SK-N-SH treated with all-trans-retinoic acid at 6 μM for 48 hours (cell line): ENCODE data around the gene PLPP6.

Experiments
- ARNTL ChIP-seq: fragments of 450-650 bp; formaldehyde crosslinking; IDR thresholded peaks from 2 replicates; pipeline ENCODE4 v1.5.0; 2020; ENCODE audit warnings: low read depth, mild to moderate bottlenecking, moderate library complexity, borderline replicate concordance
- BACH2 ChIP-seq: fragments of 250-450 bp; sonication (Bioruptor Pico); IDR thresholded peaks from 2 replicates; pipeline ENCODE4 v1.9.0; 2021; ENCODE audit warnings: mild to moderate bottlenecking, borderline replicate concordance
- ESRRG ChIP-seq: fragments of 250-450 bp; sonication (Bioruptor Pico); IDR thresholded peaks from 2 replicates; pipeline ENCODE4 v1.6.1; 2021; ENCODE audit warnings: mild to moderate bottlenecking
- ISL1 ChIP-seq: fragments of 250-450 bp; sonication (Bioruptor Pico); IDR thresholded peaks from 2 replicates; pipeline ENCODE4 v2.1.2; 2022; ENCODE audit warnings: mild to moderate bottlenecking, moderate library complexity
- RARB ChIP-seq: fragments of 250-450 bp; sonication (Bioruptor Pico); IDR thresholded peaks from 2 replicates; pipeline ENCODE4 v1.8.0; 2021; ENCODE audit warnings: mild to moderate bottlenecking, moderate library complexity
- TCF4 ChIP-seq: fragments of 250-450 bp; sonication (Bioruptor Pico); IDR thresholded peaks from 2 replicates; pipeline ENCODE4 v1.8.0; 2021; ENCODE audit warnings: mild to moderate bottlenecking, moderate library complexity, borderline replicate concordance
- TOX ChIP-seq: fragments of 250-450 bp; sonication (Bioruptor Pico); IDR thresholded peaks from 2 replicates; pipeline ENCODE4 v1.8.0; 2021; ENCODE audit warnings: mild to moderate bottlenecking, moderate library complexity, borderline replicate concordance
- ZC3H10 ChIP-seq: fragments of 250-450 bp; sonication (Bioruptor Pico); IDR thresholded peaks from 2 replicates; pipeline ENCODE4 v1.5.1; 2021; ENCODE audit warnings: mild to moderate bottlenecking, moderate library complexity
- ZFP3 ChIP-seq: fragments of 250-450 bp; sonication (Bioruptor Pico); IDR thresholded peaks from 2 replicates; pipeline ENCODE4 v1.5.0; 2020; ENCODE audit warnings: mild to moderate bottlenecking, moderate library complexity
- ZFP30 ChIP-seq: fragments of 450-650 bp; formaldehyde crosslinking; IDR thresholded peaks from 2 replicates; pipeline ENCODE4 v1.5.0; 2022; ENCODE audit warnings: mild to moderate bottlenecking, moderate library complexity
- TF ChIP-seq, protein P1 (sequence below): fragments of 250-450 bp; sonication (Bioruptor Pico); IDR thresholded peaks from 2 replicates; pipeline ENCODE4 v1.8.0; 2020; ENCODE audit warnings: mild to moderate bottlenecking, moderate library complexity, borderline replicate concordance
- TF ChIP-seq, protein P2 (sequence below): fragments of 250-450 bp; sonication (Bioruptor Pico); IDR thresholded peaks from 2 replicates; pipeline ENCODE4 v1.5.0; 2020; ENCODE audit warnings: mild to moderate bottlenecking, moderate library complexity
- TF ChIP-seq, protein P3 (sequence below): fragments of 250-450 bp; sonication (Bioruptor Pico); IDR thresholded peaks from 2 replicates; pipeline ENCODE4 v1.5.1; 2021; ENCODE audit warnings: mild to moderate bottlenecking, moderate library complexity
- TF ChIP-seq, protein P4 (sequence below): fragments of 250-450 bp; sonication (Bioruptor Pico); IDR thresholded peaks from 2 replicates; pipeline ENCODE4 v1.5.1; 2020; ENCODE audit warnings: low read depth, mild to moderate bottlenecking, moderate library complexity

DNA sequence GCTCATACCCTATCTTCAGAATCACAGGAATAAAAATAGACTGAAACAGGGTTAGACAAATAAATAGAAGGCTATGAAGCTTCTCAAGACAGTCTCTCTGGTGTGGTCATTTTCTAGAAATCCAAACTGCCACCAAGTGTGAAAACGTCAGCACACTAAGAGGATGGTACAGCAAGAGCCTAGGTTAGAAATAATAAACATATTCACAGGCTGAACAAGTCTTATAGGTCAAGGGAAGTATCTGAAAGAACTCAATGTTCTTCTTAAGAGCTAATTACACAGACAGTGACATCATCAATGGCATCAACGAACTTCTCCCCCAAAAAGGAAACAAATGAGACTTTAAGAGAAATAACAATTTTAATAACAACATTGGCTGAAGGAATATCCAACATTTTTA lies 22.7 kb upstream of the PLPP6 start:
- TF ChIP-seq, protein P1, sequence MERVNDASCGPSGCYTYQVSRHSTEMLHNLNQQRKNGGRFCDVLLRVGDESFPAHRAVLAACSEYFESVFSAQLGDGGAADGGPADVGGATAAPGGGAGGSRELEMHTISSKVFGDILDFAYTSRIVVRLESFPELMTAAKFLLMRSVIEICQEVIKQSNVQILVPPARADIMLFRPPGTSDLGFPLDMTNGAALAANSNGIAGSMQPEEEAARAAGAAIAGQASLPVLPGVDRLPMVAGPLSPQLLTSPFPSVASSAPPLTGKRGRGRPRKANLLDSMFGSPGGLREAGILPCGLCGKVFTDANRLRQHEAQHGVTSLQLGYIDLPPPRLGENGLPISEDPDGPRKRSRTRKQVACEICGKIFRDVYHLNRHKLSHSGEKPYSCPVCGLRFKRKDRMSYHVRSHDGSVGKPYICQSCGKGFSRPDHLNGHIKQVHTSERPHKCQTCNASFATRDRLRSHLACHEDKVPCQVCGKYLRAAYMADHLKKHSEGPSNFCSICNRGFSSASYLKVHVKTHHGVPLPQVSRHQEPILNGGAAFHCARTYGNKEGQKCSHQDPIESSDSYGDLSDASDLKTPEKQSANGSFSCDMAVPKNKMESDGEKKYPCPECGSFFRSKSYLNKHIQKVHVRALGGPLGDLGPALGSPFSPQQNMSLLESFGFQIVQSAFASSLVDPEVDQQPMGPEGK (CRISPR knock-in tag), result no peak
- TF ChIP-seq ARNTL (CRISPR knock-in tag) (no peak), ZFP3 (CRISPR knock-in tag) (no peak), TOX (CRISPR knock-in tag) (no peak), ZC3H10 (CRISPR knock-in tag) (no peak), ESRRG (CRISPR knock-in tag) (no peak), RARB (no peak), TCF4 (CRISPR knock-in tag) (no peak), BACH2 (CRISPR knock-in tag) (no peak), ZFP30 (CRISPR knock-in tag) (no peak), ISL1 (CRISPR knock-in tag) (no peak)
- TF ChIP-seq, protein P2, sequence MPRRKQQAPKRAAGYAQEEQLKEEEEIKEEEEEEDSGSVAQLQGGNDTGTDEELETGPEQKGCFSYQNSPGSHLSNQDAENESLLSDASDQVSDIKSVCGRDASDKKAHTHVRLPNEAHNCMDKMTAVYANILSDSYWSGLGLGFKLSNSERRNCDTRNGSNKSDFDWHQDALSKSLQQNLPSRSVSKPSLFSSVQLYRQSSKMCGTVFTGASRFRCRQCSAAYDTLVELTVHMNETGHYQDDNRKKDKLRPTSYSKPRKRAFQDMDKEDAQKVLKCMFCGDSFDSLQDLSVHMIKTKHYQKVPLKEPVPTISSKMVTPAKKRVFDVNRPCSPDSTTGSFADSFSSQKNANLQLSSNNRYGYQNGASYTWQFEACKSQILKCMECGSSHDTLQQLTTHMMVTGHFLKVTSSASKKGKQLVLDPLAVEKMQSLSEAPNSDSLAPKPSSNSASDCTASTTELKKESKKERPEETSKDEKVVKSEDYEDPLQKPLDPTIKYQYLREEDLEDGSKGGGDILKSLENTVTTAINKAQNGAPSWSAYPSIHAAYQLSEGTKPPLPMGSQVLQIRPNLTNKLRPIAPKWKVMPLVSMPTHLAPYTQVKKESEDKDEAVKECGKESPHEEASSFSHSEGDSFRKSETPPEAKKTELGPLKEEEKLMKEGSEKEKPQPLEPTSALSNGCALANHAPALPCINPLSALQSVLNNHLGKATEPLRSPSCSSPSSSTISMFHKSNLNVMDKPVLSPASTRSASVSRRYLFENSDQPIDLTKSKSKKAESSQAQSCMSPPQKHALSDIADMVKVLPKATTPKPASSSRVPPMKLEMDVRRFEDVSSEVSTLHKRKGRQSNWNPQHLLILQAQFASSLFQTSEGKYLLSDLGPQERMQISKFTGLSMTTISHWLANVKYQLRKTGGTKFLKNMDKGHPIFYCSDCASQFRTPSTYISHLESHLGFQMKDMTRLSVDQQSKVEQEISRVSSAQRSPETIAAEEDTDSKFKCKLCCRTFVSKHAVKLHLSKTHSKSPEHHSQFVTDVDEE (CRISPR knock-in tag), result no peak
- TF ChIP-seq, protein P3, sequence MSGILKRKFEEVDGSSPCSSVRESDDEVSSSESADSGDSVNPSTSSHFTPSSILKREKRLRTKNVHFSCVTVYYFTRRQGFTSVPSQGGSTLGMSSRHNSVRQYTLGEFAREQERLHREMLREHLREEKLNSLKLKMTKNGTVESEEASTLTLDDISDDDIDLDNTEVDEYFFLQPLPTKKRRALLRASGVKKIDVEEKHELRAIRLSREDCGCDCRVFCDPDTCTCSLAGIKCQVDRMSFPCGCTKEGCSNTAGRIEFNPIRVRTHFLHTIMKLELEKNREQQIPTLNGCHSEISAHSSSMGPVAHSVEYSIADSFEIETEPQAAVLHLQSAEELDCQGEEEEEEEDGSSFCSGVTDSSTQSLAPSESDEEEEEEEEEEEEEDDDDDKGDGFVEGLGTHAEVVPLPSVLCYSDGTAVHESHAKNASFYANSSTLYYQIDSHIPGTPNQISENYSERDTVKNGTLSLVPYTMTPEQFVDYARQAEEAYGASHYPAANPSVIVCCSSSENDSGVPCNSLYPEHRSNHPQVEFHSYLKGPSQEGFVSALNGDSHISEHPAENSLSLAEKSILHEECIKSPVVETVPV (CRISPR knock-in tag), result no peak
- TF ChIP-seq, protein P4, sequence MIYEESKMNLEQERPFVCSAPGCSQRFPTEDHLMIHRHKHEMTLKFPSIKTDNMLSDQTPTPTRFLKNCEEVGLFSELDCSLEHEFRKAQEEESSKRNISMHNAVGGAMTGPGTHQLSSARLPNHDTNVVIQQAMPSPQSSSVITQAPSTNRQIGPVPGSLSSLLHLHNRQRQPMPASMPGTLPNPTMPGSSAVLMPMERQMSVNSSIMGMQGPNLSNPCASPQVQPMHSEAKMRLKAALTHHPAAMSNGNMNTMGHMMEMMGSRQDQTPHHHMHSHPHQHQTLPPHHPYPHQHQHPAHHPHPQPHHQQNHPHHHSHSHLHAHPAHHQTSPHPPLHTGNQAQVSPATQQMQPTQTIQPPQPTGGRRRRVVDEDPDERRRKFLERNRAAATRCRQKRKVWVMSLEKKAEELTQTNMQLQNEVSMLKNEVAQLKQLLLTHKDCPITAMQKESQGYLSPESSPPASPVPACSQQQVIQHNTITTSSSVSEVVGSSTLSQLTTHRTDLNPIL (CRISPR knock-in tag), result no peak
